Lower leg skin (tissue), 3 donors: ENCODE measurements around the gene CUL7.
"Not testable (repeated sequence)": the region's sequence is repeated elsewhere in the genome, so short reads cannot be mapped to it uniquely, and the experiment has no call there.

ENCODE experiments used
- CTCF ChIP-seq, 3 donors: fragments of 450-650 bp; IDR thresholded peaks; one replicate each; pipeline ENCODE4 v1.5.1; 2016; ENCODE audit warnings: antibody characterized with exemption in 3 of 3, mild to moderate bottlenecking in 3 of 3, moderate library complexity in 2 of 3
- POLR2A ChIP-seq, 2 donors: fragments of 450-650 bp; IDR thresholded peaks; one replicate each; pipeline ENCODE4 v1.6.1; 2016 to 2017; ENCODE audit warnings: antibody characterized with exemption in 2 of 2, mild to moderate bottlenecking in 1 of 2, moderate library complexity in 1 of 2

DNA sequence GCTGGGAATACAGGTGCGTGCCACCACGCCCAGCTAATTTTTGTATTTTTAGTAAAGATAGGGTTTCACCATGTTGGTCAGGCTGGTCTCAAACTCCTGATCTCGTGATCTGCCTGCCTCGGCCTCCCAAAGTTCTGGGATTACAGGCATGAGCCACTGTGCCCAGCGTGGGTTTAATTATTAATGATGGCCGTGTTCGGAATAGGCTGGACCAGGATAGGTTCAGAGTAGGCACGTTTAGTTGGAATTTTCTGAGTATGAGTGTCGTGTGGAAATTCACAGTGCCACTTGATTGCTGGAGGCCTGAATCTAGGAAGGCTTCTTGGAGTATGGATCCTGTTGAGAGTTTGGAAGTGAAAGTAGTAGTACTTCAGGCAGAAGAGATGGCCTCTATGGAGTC, 55.4 kb downstream of the CUL7 start:
- not testable (repeated sequence) for TF ChIP-seq POLR2A, CTCF (IDR thresholded peaks at IDR 0.05)
